Dermis microvascular lymphatic vessel endothelial cell (primary cell): Measurements from ENCODE around the gene VSIG1. TPM values are rescaled to one million over a fixed set of nuclear protein-coding genes. Genes with fewer than 3 reads are reported as not detected.

Source experiments
- DNase-seq, 2 donors: peaks; one replicate each; pipeline versions ENCODE4 v3.0.0 to v3.0.0-alpha.2; 2010; ENCODE audit warnings: low read depth in 2 of 2
- total RNA-seq: library from RNA; depleted of rRNA; stranded (reverse); fragments of >200 nt; gene quantifications from 2 replicates; pipeline ENCODE4 v1.2.1, GENCODE V29; 2014

Gene VSIG1
- total RNA-seq, 1 donor from 2014 or later, result 0.13 TPM

DNA sequence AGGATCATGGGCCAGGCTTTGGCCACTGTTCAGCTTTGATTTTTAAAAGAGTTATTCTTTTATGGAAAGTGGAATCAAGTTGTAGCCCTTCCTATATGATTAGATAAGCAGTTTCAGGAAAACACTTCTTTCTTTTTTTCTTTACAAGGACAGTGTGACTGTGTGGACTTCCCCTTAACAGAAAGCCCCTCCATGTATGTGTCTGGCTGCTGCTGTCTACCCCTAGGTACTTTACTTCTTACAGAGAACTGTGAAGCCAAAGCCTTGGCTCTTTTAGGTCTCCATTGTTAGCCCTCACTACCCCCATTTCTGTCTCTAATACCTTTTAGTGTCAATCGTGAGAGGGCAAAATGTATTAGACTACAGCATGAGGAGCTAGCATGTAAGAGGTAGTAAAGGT lies 19.1 kb downstream of the VSIG1 start:
- DNase-seq, result no peak

DNA sequence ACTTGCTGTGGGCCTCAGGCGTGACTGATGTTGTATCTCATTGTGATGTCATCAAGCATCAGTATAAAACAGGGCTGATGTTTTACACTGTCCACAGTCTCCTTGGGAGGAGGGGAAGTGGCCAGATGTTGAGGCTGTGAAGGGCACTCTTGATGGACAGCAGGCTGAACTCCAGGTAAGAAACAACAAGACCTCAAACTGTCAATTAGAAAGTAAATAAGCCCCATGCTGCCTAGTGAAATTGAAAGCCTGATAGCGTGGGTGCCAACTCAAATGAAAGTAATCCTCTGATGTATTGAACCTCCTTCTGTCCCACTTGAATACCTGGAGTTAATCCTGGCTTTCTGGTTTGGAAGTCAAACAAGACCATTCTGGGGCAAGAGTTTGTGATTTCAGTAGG lies 19.7 kb downstream of the VSIG1 start:
- DNase-seq, result no peak

DNA sequence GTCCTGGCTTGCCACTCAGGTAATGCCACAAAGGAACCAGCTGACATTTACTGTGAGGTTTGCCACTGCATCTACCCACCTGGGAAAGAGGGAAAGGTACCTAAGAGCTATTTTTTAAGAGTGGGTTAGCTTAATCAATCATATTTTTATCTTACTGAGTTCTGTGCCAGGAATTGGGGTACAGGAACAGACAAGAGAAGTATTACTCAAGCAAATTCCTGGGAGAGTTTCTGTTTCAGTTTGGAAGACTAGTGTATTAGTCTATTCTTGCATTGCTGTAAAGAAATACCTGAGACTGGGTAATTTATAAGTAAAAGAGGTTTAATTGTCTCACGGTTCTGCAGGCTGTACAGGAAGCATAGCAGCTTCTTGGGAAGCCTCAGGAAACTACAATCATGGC lies 23.3 kb downstream of the VSIG1 start:
- DNase-seq, result no peak

DNA sequence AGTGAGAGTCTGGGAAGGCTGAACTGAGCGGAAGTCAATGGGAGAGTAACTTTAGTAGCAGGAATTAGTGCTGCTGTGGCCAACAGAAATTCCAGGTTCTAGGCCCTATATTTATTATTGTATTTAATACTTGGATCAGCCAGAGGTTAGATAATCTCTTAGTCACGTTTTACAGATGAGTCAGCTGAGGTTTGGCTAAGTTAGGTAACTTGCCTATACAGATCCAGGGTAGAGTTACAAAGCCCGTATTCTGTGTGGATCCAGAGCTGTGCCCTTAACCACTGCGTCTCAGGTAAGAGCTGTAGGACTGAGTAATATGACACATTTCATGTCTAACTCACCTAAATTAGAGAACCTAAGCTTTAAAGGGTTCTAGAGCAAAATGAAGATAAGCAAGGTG lies 26.0 kb downstream of the VSIG1 start:
- DNase-seq, result peak in 1 of 2 donors; percentile 58

DNA sequence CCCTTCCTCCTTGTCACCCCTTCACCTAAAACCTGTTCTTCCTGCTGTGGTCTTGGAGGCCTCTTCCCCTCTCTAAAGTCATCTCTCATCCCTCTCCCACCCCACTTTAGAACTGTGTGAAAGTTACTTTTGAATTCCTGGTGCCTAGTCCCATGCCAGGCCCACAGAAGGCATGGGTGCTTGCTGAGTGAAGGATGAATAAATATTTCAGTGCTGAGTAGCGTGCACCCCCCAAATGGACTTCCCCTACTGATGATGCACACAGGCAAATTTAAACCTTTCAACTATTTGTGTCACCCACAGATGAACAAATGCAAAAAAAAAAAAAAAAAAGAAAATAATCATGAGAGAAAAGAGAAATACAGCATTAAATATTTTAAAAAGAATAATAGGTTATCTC lies 26.7 kb downstream of the VSIG1 start:
- no peak for DNase-seq

DNA sequence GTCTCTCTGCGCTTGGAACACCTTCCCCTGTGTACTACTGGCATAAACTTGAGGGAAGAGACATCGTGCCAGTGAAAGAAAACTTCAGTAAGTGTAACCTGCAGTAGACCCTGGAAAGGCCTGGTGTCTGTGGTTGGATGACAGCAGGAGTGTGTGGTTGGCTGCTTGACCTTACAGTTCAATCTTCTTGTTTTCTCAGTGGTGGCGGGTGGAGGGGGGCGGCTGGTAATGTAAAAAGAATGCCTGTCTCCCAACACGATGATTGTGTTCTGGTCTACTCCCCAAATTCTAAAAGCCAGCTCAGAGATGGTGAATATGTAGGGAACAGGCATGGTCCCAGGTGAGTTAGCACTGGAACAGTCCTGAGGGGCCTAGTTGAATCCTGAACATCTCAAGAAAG lies 27.9 kb downstream of the VSIG1 start:
- peak in 1 of 2 donors; percentile 12 for DNase-seq

DNA sequence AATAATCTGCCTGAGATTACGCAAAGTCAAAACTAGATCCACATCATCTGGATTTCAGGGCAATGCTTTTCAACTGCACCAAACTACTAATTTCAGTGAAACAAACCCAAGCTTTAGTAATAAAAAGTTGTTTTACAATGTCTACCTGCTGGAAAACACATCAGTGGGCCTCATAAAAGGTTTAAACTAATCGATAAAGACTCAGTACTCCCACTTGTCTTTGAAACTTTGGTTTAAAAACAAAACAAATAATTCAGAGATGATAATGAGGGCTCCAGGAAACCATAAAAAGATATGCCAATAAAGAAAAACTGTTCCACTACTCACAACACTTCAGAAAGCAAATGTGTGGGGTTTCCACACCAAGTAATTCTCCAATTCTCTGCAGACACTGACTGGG lies 36.2 kb downstream of the VSIG1 start:
- DNase-seq, result no peak

DNA sequence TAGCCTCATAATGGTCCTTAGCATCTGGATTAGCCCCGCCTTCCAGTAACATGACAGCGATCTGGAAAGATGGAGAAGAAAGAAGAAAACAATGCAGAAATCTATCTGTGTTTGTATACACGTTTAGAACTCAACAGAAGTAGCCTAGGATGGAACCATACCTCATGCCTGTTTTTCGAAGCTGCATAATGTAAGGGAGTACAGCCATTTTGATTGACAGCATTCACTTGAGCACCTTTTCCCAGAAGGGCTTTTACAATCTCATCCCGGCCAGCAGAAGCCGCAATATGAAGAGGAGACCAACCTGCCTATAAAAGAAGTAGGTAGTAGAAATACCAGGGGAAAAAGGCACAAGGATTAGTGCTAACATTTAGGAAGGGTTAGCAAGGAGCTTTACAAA lies 42.9 kb downstream of the VSIG1 start:
- DNase-seq, result no peak

DNA sequence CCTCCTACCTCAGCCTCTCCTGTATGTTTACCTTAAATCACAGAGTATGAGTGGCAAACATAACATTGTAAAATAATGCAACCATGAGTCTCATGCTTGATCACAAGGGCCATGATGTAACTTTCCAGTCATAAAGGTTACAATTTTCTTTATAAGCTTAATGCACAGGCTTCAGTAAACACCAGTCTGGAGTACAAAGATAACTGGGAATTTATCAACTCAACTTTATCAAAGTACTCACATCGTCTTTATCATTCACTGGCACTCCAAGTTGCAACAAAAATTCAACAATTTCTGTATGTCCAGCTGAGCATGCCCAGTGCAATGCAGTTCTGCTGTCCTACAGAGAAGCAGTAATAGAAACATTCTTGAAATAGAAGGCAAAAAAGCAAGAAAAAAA lies 43.6 kb downstream of the VSIG1 start:
- no peak for DNase-seq

DNA sequence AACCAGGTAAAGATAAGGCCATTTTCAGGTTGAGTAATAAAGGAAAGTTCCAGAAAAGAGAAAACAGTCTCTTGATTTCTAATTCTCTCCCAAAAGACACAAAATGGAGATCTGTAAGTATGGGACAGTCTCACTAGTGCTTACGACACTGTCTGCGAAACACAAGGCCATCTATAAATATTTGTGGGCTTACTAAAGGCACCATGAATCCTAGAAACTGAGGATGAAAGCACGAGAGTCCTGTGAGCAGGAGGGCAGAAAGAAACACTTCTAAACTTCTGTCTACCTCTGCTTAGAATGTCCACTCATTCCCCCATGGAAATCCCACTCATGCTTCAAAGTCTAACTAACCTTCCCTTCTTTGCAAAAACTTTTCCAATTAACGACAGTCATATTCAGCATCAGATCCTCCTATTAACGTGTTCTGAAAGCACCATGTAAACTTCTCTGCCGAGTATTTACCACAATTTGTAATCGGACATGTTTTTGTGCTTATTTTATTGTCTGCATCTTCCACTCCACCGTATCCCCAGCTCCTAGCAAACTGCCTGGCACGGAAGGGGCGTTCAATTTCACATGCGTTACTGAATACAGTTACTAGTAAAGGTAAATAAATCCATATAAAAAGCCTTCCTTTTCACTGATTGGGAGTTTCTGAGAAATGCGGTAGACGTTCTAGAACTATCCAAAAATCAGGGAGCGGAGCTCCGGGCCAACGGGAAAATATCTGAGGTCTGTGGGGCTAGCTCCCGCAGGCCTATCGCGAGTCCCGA lies 45.8 kb downstream of the VSIG1 start:
- DNase-seq, result peak in 1 of 2 donors; percentile 31

DNA sequence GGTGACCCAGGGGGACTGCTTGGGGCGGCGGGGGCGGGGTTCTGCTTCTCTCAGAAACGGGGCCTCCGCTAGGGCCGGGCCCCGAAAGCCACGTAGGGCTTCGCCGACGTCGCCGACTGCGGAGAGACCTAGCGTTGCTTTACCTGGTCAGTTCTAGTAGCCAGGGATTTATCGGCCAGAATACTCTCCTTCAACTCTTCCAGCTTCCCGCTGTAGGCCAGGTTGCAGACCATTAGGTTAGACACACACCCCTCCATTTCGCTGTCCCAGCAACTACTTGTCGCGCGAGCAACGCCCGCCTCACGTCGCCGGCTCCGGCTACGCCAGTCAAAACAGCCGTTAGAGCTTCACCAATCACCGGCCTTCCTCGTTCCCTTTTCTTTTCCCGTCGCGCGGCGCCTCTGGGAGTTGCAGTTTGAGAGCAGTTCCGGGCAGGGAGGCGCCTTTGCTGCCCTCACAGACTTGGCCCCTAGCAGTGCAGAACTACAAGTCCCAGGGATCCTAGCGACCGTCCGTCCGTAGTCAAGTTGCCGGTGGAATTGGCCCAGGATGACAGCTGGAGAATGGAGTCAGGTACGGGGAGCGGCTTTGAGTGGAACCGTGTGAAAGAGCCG lies 46.5 kb downstream of the VSIG1 start, which contains the start of the genes ATG4A and PSMD10:
TSS of gene ATG4A (plus strand) at position 515 of the 614 bp plus-strand sequence. CDS start at position 564, 49 bp downstream.
TSS of gene PSMD10 (minus strand) at position 279 of the 614 bp plus-strand sequence. CDS start at position 257, 22 bp downstream.
- DNase-seq, result peak; percentile 88 to 96

DNA sequence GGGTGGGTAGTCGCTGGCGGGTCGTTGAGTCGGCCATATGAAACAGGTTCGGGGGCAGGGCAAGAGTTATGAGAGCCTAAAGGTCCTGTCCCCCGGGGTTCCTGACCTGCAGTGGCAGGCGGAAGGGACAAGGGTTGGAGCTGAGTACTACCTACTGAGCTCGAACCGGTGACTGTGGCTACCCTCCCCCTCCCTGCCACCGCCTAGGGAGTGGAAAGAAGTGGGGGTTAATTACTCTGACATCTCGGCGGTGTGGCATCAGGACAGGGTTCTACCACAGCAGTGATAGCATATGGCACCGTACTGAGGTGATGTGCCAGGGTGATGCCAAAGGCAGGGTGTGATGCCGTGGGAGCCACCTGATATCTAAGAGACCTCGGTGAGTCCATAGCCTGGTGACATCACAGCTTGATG lies 47.0 kb downstream of the VSIG1 start:
- no peak for DNase-seq

DNA sequence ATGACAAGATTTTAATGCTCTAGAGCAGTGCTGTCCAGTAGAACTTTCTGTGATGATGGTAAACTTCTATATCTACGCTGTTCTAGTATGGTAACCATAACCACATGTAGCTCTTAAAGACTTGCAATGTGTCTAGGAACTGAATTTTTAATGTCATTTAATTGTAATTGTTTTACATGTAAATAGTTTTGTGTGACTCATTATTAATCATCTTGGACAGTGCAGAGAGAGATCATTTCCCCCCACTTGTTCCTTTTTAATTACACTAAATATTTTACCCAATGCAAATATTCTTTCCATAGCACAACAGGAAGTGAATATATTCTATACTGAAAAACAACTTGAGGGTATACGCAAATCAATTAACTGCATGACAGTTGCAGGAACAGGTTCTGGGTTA lies 52.5 kb downstream of the VSIG1 start:
- peak in 1 of 2 donors; percentile 1 for DNase-seq

DNA sequence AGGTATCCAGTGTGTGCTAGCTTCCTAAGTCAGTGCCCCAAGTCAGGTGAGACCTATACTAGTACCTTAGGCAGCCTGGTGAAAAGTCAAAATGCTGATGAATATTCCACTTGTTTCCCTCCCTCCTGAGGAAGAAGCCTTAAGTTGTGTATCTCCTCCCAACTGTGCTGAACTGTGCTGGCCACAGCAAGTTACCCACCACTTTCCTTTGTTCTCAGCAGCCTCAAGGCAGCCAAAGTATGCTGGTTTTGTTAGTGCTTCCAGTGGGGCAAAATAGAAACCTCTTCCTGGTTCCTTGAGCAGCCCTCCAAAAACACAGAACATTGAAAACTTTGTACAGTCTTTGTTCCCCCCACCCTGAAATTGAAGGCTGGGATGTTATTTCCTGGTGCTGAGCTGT lies 60.6 kb downstream of the VSIG1 start:
- no peak for DNase-seq

DNA sequence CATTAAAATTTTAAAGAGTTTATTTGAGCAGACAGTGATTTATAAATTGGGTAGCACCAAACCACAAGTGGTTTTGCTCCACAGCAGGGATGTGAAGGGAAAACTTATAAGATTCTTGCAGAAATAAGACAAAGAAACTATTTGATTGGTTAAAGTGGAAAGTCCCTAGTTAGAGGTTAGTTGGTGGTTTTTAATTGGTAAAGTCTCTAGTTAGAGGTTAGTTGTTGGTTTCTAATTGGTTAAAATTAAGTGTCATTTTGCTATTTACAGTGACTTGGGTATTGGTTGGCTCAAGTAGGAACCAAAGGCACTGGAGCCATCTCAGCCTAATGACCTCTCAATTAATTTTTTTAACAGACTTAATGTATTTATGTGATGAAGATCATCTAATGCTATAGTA lies 69.7 kb downstream of the VSIG1 start:
- DNase-seq, result no peak

DNA sequence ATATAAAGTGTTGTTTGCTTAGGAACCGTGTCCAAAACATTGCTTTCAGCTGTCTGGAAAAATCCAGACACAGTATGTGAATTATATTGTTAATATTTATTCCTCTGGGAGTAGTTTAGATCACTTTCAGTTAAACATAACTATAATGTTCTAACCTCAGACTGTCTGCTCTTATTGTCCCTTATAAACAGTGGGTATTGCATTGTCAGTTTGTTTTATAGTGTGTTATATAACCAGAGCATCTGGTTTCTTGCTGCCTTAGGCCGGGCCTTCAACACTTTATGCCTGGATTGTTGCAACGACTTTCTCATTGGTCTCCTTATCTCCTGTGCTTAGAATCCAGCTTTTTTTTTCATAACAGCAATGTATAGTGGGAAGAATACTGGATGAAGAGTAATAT lies 73.1 kb downstream of the VSIG1 start:
- no peak for DNase-seq

DNA sequence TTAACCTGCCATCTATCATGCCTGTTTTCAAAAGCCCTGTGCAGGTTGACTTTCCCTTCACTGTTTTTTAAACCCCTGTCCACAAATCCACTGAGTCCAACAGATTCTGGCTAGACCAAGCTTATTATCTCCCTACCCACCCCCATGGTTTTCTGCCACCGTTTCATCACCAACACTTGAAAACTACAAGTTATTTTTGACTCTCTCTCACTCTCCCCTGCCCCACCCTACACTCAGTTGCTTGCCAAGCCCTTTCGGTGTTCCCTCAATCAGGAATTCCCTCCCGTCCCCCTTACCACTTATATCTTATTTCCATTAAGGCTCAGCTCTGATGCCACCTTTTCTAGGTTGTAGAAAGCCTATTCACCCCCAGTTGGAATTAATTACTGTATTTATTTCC lies 76.4 kb downstream of the VSIG1 start:
- DNase-seq, result no peak

DNA sequence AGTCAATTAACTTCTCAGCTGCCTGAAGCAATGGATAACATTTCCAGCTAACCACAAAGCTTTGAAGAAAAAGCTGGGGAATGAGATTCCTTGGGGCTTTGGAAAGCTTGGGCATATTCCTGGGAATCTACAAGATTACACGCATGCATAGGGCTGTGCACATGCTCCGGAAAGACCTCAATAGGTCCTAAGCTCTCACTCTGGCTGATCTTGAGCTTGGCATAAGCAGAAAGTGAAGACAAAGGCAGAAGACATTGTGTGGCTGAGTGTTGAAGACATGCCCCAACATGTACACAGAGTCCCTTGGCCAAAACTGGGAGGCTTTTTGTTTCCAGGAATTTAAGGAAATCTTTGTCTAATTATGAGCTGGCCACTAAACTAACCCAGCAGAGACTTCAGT lies 77.9 kb downstream of the VSIG1 start:
- peak in 1 of 2 donors; percentile 13 for DNase-seq

DNA sequence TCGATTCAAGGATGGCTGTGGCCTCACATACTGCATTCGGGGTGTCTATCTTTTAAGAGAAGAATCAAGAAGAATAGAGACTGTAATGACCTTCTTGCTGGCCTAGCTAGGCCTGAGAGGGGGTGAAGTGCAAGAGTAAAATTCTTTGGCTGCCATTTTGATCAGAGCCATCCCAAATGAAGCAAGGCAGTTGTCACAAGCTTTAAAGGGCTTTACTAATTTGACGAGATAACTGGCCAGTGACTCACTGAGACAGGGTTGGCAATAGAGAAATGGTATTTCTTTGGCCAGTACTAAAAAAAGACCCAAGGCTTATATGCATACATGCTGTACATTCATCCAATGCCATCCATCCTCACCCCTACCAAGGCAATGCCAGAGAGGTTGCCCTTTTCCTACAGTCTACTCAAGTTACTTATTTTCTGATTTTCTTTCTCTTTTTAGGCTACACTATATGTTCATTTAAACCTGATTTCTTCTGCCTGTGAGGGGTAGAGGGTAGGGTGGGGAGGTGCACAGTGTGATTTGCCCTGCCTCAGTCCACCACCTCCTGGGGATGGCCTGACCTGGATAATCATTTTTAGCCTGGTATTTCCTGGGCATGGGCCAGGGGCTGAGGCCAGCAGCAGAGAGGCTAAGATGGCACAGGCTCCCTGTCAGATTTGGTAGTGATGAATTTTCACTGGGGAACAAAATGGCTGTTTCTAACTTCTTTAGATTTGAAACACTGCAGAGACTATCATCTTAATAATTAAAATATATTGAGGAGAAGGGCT lies 78.9 kb downstream of the VSIG1 start:
- no peak for DNase-seq

DNA sequence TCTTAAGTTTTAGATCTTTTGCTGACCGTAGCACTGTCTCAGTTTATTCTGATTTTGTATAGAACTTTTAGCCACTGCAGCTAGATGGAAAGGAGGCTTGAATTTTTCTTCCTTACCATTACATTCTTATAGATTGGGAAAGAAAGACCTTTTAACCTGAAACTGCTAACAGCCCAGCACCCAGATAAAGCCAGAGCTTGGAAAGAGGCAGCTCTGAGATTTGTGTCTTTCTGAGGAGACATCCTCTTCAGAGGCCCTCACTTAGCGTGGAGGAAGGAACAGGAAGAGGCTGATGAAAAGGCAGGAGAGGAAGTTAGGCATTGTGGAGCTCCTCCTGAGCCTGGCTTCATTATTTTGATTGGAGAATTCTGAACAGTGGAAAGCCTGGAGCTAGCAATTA lies 81.8 kb downstream of the VSIG1 start:
- peak in 1 of 2 donors; percentile 3 for DNase-seq

DNA sequence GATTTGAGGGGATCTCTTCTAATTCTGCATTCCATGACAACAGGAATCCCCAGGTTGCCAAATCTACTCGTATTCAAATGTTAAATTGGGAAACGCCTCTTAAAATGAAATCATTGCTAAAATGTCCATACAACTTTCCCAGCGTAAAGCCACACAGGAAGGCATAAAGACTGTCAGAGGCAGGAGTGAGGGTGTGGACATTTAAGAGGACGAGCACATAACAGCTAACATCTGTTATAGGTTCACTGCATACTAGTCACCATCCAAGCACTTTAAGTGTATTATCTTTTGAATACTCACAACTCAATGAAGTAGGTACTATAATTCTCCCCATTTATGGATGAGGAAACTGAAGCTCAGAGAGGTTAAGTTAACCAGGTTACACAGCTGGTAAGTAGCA lies 82.3 kb downstream of the VSIG1 start:
- no peak for DNase-seq
